ENCODE measurements around the gene SPATA31E1.
"Not testable (repeated sequence)": the region's sequence is repeated elsewhere in the genome, so short reads cannot be mapped to it uniquely, and the experiment has no call there.

Gene SPATA31E1

GRCh38 chr9:87886933-87887505 is 4.3 kb downstream of the SPATA31E1 start:
- no peak for DNase-seq

GRCh38 chr9:87887661-87888480 is 5.2 kb downstream of the SPATA31E1 start:
- DNase-seq: no peak

- no peak for DNase-seq
These were observed 5.8 kb downstream of the SPATA31E1 start for GRCh38 chr9:87888501-87888900.

GRCh38 chr9:87889065-87889881 is 6.6 kb downstream of the SPATA31E1 start:
- DNase-seq: no peak

- no peak for DNase-seq
These were observed 7.2 kb downstream of the SPATA31E1 start for GRCh38 chr9:87889882-87890252.

- no peak for DNase-seq
These were observed 8.2 kb downstream of the SPATA31E1 start for GRCh38 chr9:87890837-87891236.

- no peak for DNase-seq
These were observed 9.1 kb downstream of the SPATA31E1 start for GRCh38 chr9:87891754-87892153.

GRCh38 chr9:87892956-87893355 is 10.3 kb downstream of the SPATA31E1 start:
- no peak for DNase-seq

- no peak for DNase-seq
These were observed 12.4 kb downstream of the SPATA31E1 start for GRCh38 chr9:87894998-87895625.

- DNase-seq: no peak
These were observed 14.2 kb downstream of the SPATA31E1 start for GRCh38 chr9:87896891-87897290.

- DNase-seq: no peak
These were observed 15.5 kb downstream of the SPATA31E1 start for GRCh38 chr9:87898151-87898550.

- DNase-seq: not testable (repeated sequence)
These were observed 19.7 kb downstream of the SPATA31E1 start for GRCh38 chr9:87902371-87902770.

GRCh38 chr9:87909310-87910041 is 26.8 kb downstream of the SPATA31E1 start:
- DNase-seq: no peak

- DNase-seq: no peak
These were observed 28.1 kb downstream of the SPATA31E1 start for GRCh38 chr9:87910821-87911220.

- DNase-seq: not testable (repeated sequence)
These were observed 35.0 kb downstream of the SPATA31E1 start, which contains the start of gene SPATA31C1 for GRCh38 chr9:87917662-87918061. Gene SPATA31C1 (plus strand): TSS chr9:87917962.

- DNase-seq: not testable (repeated sequence)
These were observed 36.3 kb downstream of the SPATA31E1 start for GRCh38 chr9:87919013-87919412.

- not testable (repeated sequence) for DNase-seq
These were observed 38.9 kb downstream of the SPATA31E1 start for GRCh38 chr9:87921561-87921960.

- DNase-seq: not testable (repeated sequence)
These were observed 40.3 kb downstream of the SPATA31E1 start for GRCh38 chr9:87923012-87923411.

- not testable (repeated sequence) for DNase-seq
These were observed 42.2 kb downstream of the SPATA31E1 start for GRCh38 chr9:87924851-87925250.

- DNase-seq: not testable (repeated sequence)
These were observed 46.5 kb downstream of the SPATA31E1 start for GRCh38 chr9:87929152-87929551.

GRCh38 chr9:87934444-87934843 is 51.8 kb downstream of the SPATA31E1 start:
- DNase-seq: not testable (repeated sequence)

GRCh38 chr9:87937352-87937751 is 54.7 kb downstream of the SPATA31E1 start:
- DNase-seq: not testable (repeated sequence)

Data from NCI-H524 treated with DMSO at 0.1 percent for 48 hours (cell line).